GM18858 (cell line): ENCODE measurements around the gene TPSAB1.

Experiments used
- ATAC-seq: cut with Tn5 transposase; IDR thresholded peaks from one replicate; pipeline ENCODE4 v1.9.1; 2021; ENCODE audit not compliant: unreplicated experiment

Gene TPSAB1

DNA sequence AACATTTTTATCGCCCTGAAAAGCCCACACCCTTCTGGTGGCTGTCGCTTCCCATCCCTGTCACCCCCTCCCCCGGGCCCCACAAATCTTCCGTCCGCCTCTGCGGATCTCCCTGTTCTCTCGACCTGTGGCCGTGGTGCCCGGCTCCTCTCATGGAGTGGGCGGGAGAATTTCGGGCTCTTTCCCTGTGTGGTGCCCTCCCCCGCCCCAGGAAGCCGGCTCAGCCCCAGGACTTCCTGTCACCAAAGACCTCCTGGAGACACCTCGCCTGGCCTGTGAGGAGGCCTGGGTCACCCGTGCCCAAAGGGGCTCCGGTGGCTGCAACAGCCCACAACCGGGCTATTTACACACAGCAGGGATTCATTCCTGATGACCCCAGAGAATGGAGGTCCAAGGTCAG, 42.8 kb downstream of the TPSAB1 start:
- ATAC-seq, result no peak

DNA sequence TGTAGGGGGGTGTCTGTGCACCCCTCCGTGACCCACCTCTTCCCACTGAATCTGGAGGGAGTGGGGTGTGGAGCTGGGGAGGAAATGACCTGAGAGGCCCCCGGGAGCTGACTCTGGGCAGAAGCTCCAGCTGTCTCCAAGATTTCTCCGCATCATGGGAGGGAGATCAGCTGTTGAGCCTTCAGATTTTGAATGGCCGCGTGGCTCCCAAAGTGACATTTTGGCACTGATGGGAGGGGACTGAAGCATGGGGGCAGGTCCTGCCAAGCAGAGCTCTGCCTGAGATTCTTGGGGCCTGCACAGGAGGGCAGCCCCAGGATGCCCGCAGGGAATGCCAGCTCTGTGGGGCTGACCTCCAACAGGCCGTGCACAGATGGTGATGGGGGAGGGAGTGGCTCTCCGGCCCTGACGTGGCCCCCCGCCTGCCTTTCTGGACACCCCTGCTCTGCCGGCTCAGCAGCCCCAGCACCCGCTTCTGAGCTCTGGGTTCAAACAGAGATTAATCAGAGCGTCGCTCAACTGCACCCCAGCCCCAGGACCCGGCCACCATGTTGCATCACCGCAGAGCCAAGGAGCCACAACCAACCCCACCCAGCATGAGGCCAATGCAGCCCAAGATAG, 43.6 kb downstream of the TPSAB1 start:
- ATAC-seq, result no peak

GRCh38 chr16:1285669-1286512, 45.4 kb downstream of the TPSAB1 start:
- no peak for ATAC-seq

- ATAC-seq, result no peak
These were observed 46.1 kb downstream of the TPSAB1 start for GRCh38 chr16:1286513-1287094.

GRCh38 chr16:1287982-1288670, 47.6 kb downstream of the TPSAB1 start:
- no peak for ATAC-seq

GRCh38 chr16:1288813-1289476, 48.4 kb downstream of the TPSAB1 start:
- ATAC-seq, result no peak

GRCh38 chr16:1289477-1289866, 49.0 kb downstream of the TPSAB1 start:
- no peak for ATAC-seq

GRCh38 chr16:1290063-1290501, 49.6 kb downstream of the TPSAB1 start:
- no peak for ATAC-seq

DNA sequence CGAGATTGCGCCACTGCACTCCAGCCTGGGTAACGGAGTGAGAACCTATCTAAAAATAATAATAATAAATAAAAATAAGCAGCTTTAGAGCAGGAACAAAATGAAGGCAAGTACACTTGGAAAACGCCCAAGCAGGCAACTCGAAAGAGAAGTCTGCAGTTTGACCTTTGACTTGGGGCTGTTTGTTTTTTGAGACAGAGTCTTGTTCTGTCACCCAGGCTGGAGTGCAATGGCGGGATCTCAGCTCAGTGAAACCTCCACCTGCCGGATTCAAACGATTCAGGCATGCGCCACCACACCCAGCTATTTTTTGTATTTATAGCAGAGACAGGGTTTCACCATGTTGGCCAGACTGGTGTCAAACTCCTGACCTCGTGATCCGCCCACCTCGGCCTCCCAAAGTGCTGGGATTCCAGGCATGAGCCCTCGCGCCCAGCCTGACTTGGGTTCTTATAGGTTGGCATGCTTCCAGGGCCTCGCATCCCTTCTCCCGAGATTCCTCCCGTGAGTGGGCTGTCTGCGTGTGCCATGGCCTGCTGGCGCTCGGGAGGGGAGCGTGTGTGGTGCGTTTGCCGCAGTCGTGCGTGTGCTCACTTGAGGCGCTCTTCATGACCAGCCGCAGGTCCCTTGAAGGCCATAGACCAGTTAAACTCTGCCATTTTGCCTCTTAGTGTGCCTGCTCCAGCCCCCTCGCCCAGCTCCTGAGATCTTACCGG, 50.5 kb downstream of the TPSAB1 start:
- no peak for ATAC-seq

GRCh38 chr16:1291576-1291974, 51.1 kb downstream of the TPSAB1 start:
- ATAC-seq, result no peak
